DMS79 (cell line): ENCODE measurements around the gene GABBR1.

Experiments used
- DNase-seq: peaks from one replicate; lab custom pipeline; 2025; lab: John Stamatoyannopoulos, UW

Gene GABBR1

DNA sequence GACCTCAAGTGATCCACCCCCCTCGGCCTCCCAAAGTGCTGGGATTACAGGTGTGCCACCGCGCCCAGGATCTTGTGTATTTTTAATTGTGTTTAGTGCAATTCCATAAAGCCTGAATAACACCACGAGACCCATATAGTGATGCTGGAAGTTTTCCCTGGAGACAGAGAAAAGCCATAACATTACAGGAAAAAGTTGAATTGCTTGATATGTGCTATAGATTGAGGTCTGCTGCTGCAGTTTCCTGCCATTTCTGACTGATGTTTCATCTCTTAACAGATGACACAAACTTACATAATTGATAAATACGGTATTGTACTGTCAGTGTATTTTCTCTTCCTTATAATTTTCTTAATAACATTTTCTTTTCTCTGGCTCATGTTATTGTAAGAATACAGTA, 66.1 kb downstream of the GABBR1 start:
- DNase-seq = no peak

DNA sequence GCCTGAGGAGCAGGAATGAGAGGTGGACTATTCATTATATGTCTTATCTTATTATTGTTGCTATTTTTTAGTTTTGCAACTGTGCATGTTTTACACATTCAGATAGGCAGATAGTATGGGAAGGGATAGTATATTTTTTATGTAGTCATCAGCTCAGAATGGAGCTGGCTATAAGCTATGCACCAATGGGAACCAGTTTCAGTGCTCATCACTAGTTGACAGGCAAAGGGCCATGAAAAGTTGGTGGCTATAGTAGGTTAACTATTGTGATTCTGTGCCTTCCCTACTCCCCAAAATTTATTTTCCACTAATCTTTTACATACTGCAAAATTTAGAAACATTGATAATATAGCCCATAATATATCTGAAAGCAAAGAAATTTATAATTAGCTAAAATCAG, 68.1 kb downstream of the GABBR1 start:
- no peak for DNase-seq

DNA sequence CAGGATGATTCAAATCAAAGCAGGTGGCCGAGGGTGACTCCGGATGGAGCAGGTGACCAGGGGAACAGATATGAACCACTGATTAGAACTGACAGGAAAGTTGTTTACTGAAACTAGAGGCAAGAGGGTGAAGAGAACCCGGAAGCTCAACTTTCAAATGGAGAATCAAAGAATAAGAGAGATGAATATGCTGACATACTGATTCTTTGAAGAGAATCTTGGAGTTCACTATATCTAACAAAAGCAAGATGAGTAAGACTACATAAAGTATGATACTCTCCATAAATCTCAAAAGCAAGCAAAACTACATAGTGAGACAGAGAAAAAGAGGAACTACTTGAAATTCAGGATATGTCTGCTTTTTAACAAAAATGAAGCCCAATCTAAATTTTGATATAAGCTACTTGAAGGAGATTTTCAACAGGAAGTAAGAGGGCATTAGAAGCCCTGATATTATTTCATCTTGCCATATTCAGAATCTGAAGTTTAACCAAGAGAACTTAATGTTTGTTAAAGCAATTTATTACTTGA, 69.5 kb downstream of the GABBR1 start:
- DNase-seq = no peak

GRCh38 chr6:29561606-29562181, 71.3 kb downstream of the GABBR1 start:
- no peak for DNase-seq

GRCh38 chr6:29561091-29561490, 71.9 kb downstream of the GABBR1 start:
- no peak for DNase-seq

GRCh38 chr6:29559524-29560287, 73.3 kb downstream of the GABBR1 start, which contains the start of gene UBD:
TSS of gene UBD (minus strand) at chr6:29559732. CDS start at chr6:29559701, 31 bp downstream.
- no peak for DNase-seq

GRCh38 chr6:29558439-29559079, 74.4 kb downstream of the GABBR1 start:
- DNase-seq = no peak

- no peak for DNase-seq
These were observed 75.7 kb downstream of the GABBR1 start for GRCh38 chr6:29557320-29557719.

- DNase-seq = no peak
These were observed 78.2 kb downstream of the GABBR1 start for GRCh38 chr6:29554764-29555163.

- DNase-seq = no peak
These were observed 79.5 kb downstream of the GABBR1 start for GRCh38 chr6:29553268-29554057.

DNA sequence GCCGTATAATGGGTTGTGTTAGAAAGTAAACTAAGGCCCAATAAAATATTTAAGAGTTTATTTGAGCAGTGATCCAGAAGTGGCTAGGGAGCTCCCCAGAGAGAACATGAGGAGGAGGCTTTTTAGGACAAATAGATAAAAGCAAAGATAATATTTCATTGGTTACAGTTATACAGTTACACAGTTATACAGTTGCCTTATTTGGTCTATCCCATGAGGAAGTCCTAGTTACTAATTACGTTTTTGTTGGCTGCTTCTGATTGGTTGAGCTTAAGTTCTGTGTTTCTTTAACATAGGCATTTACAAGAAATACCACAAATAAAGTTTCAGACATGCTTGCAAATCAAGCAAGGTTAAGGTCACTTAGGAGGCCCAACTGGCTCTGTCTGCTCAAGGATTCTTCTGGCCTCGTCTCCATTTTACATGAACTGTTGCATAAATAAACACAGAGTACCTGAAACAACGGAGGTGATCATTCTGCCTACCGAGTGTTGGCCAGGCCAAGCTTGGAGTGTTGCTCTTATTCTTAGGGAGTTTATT, 80.4 kb downstream of the GABBR1 start:
- DNase-seq = no peak

- DNase-seq = no peak
These were observed 85.4 kb downstream of the GABBR1 start for GRCh38 chr6:29547573-29547972.

GRCh38 chr6:29537714-29538403, 95.1 kb downstream of the GABBR1 start:
- DNase-seq = no peak

- DNase-seq = no peak
These were observed 100.5 kb downstream of the GABBR1 start for GRCh38 chr6:29532320-29532951.

GRCh38 chr6:29531668-29532067, 101.3 kb downstream of the GABBR1 start:
- DNase-seq = no peak

- no peak for DNase-seq
These were observed 102.2 kb downstream of the GABBR1 start for GRCh38 chr6:29530671-29531310.

- DNase-seq = no peak
These were observed 103.0 kb downstream of the GABBR1 start for GRCh38 chr6:29529956-29530355.

GRCh38 chr6:29528988-29529560, 103.9 kb downstream of the GABBR1 start:
- DNase-seq = no peak

GRCh38 chr6:29528300-29528931, 104.6 kb downstream of the GABBR1 start:
- no peak for DNase-seq
